B cell (primary cell): Measurements from ENCODE around the gene UBAC2. TPM values are rescaled to one million over a fixed set of nuclear protein-coding genes. Genes with fewer than 3 reads are reported as not detected.

Experiments
- ATAC-seq: fragments of 200-7000 bp; cut with Tn5 transposase; one replicate; pipeline ENCODE4 v1.10.0; 2021; ENCODE audit warnings: low read depth, mild to moderate bottlenecking, moderate number of reproducible peaks, moderate library complexity
- CTCF ChIA-PET: fragments of 350-600 bp; sonication (Branson Sonifier 250); formaldehyde crosslinking; loops from one replicate; lab custom pipeline; 2021; ENCODE audit warnings: antibody characterized with exemption, inconsistent platforms; lab: Charles Lee
- POLR2A ChIA-PET: fragments of 350-600 bp; sonication (Branson Sonifier 250); formaldehyde crosslinking; loops from one replicate; lab custom pipeline; 2021; ENCODE audit warnings: antibody characterized with exemption; lab: Charles Lee
- DNase-seq: peaks from one replicate; pipeline ENCODE4 v3.0.0; 2013
- H2AFZ ChIP-seq: 2 replicates; pipeline ENCODE4 v1.6.1; 2012; ENCODE audit warnings: mild to moderate bottlenecking, low read depth, low read length; ENCODE audit not compliant: insufficient read depth, poor library complexity, severe bottlenecking
- H3K27ac ChIP-seq, 2 donors: 1 replicate in 1 of 2; 2 replicates in 1 of 2; pipeline ENCODE4 v1.5.1; 2012 to 2013; ENCODE audit warnings: low read length in 2 of 2, mild to moderate bottlenecking in 2 of 2, moderate library complexity in 1 of 2
- H3K27me3 ChIP-seq, 4 experiments: fragments of 200-600 bp in 1 of 4; sonication (generic) in 1 of 4; replicated peaks in 1 of 4; 1 replicate in 2 of 4; 2 replicates in 2 of 4; pipeline versions ENCODE4 v1.6.1 to v1.7.0; 2013 to 2016; ENCODE audit warnings: low read length in 3 of 4, mild to moderate bottlenecking in 2 of 4, mixed read lengths in 1 of 4, moderate library complexity in 1 of 4; ENCODE audit not compliant: insufficient read depth in 4 of 4, control insufficient read depth in 3 of 4; ENCODE audit errors: control extremely low read depth in 1 of 4
- H3K36me3 ChIP-seq, 2 experiments: replicated peaks in 1 of 2; 1 replicate in 1 of 2; 2 replicates in 1 of 2; pipeline versions ENCODE4 v1.6.1 to v1.7.1; 2013; ENCODE audit warnings: low read length in 1 of 2; ENCODE audit not compliant: insufficient read depth in 2 of 2, control insufficient read depth in 1 of 2; ENCODE audit errors: control extremely low read depth in 1 of 2, extremely low read depth in 1 of 2
- H3K4me1 ChIP-seq, 2 donors: fragments of 200-600 bp in 1 of 2; sonication (generic) in 1 of 2; 1 replicate in 1 of 2; 2 replicates in 1 of 2; pipeline versions ENCODE4 v1.5.1 to v1.6.1; 2013 to 2017; ENCODE audit warnings: low read length in 2 of 2; ENCODE audit not compliant: control insufficient read depth in 2 of 2, insufficient read depth in 2 of 2
- H3K4me2 ChIP-seq: replicated peaks from 2 replicates; pipeline ENCODE3; 2012; ENCODE audit warnings: mild to moderate bottlenecking, low read depth, low read length; ENCODE audit not compliant: poor library complexity, severe bottlenecking
- H3K4me3 ChIP-seq, 5 experiments: fragments of 200-600 bp in 1 of 5; sonication (generic) in 1 of 5; 1 replicate in 3 of 5; 2 replicates in 2 of 5; pipeline versions ENCODE4 v1.5.1 to v1.7.0; 2011 to 2016; ENCODE audit warnings: low read length in 4 of 5, mild to moderate bottlenecking in 4 of 5, low read depth in 2 of 5, control low read depth in 1 of 5, moderate library complexity in 1 of 5; ENCODE audit not compliant: insufficient read depth in 1 of 5; ENCODE audit errors: control extremely low read depth in 1 of 5, extremely low read depth in 1 of 5
- H3K79me2 ChIP-seq: fragments of 200-600 bp; sonication (generic); one replicate; pipeline ENCODE4 v1.6.0; 2016; ENCODE audit warnings: low read length; ENCODE audit not compliant: control insufficient read depth, insufficient read depth
- H3K9ac ChIP-seq: fragments of 200-600 bp; sonication (generic); 2 replicates; pipeline ENCODE4 v1.6.1; 2017; ENCODE audit warnings: mild to moderate bottlenecking, low read length, moderate library complexity
- H3K9me3 ChIP-seq, 3 donors: one replicate each; pipeline versions ENCODE4 v1.6.1 to v1.7.1; 2013; ENCODE audit warnings: low read length in 2 of 3; ENCODE audit not compliant: control insufficient read depth in 2 of 3, insufficient read depth in 1 of 3; ENCODE audit errors: control extremely low read depth in 1 of 3
- H4K20me1 ChIP-seq: 2 replicates; pipeline ENCODE4 v1.6.0; 2012; ENCODE audit warnings: mild to moderate bottlenecking, low read length; ENCODE audit not compliant: insufficient read depth, control insufficient read depth, poor library complexity, severe bottlenecking
- H3K27ac Mint-ChIP-seq: one replicate; pipeline ENCODE4 v1.8.0; 2021; ENCODE audit warnings: mixed read lengths
- H3K27me3 Mint-ChIP-seq: one replicate; pipeline ENCODE4 v1.8.0; 2021; ENCODE audit warnings: mixed read lengths
- H3K4me1 Mint-ChIP-seq: one replicate; pipeline ENCODE4 v1.8.0; 2021; ENCODE audit warnings: mixed read lengths
- H3K4me3 Mint-ChIP-seq: one replicate; pipeline ENCODE4 v1.8.0; 2021; ENCODE audit warnings: mixed read lengths
- H3K9me3 Mint-ChIP-seq: one replicate; pipeline ENCODE4 v1.8.0; 2022; ENCODE audit warnings: mixed read lengths; ENCODE audit not compliant: insufficient read depth
- EZH2 ChIP-seq: IDR thresholded peaks from 2 replicates; pipeline ENCODE4 v1.6.1; 2012; ENCODE audit warnings: borderline replicate concordance, low read depth, mild to moderate bottlenecking, moderate library complexity, low read length; ENCODE audit not compliant: insufficient read depth, poor library complexity, severe bottlenecking
- WGBS: methylation state at CpG from one replicate; pipeline ENCODE4 v1.1.5; 2013; ENCODE audit warnings: missing lambda C conversion rate; ENCODE audit not compliant: insufficient coverage; 5-methylcytosine and 5-hydroxymethylcytosine counted together
- intact Hi-C: fragments of 100-400 bp; cut with micrococcal nuclease; formaldehyde crosslinking; loops from one replicate; pipeline ENCODE4 v1.10.0; 2022
- polyA plus RNA-seq: library from polyadenylated mRNA; depleted of rRNA; stranded (reverse); fragments of >200 nt; gene quantifications from 2 replicates; pipeline ENCODE4 v1.2.3, GENCODE V29; 2012
- total RNA-seq, 2 donors: library from RNA; stranded (reverse); fragments of 120-200 nt in 1 of 2; gene quantifications; 1 replicate in 1 of 2; 2 replicates in 1 of 2; pipeline versions ENCODE4 v1.2.3 to v1.2.4, GENCODE V29; 2013 to 2022
- TF ChIP-seq, protein P1 (sequence below): fragments of 200-600 bp; IDR thresholded peaks from one replicate; pipeline ENCODE4 v1.8.0; 2022; ENCODE audit warnings: antibody characterized with exemption, mild to moderate bottlenecking

Gene UBAC2
- total and polyA plus RNA-seq, 2 donors (not counting 1 experiment from before 2014, with no cell fraction given): 56.3 to 60.8 TPM

DNA sequence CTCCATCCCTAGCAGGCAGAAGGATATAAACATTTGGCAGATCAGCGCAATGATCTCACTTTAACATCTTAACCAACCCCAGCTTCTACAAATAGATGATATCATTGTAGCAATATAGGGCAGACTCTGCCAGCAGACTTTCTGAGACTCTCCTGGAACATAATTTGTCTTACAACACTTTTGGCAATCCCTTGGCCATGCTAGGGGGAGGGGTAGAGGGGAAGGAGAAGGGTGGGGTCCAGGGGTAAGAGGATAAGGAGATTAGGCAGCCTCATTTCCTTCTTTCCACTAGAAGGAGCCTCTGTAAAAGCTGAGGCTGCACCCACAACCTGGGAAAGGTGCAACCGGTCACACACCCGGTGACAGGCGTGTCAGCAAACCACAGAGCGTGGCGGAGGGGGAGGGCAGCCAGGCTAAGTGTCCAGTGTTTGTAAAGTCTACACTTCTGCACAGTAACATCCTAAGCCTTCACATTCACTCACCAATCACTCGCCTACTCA is 8.7 kb upstream of the UBAC2 start:
- Histone ChIP-seq H4K20me1 (no peaks in the 10 kb centered on the region), H2AFZ (no peak overlapping the region), H3K4me3 (no peak overlapping the region), H3K27me3 (no peaks in the 10 kb centered on the region), H3K79me2 (no peaks in the 10 kb centered on the region), H3K4me2 (no peak overlapping the region), H3K27ac (no peak overlapping the region), H3K9ac (no peak overlapping the region), H3K4me1 (peaks cover 4 to 14% of the 10 kb centered on the region in 2 donors), H3K9me3 (no peaks in the 10 kb centered on the region), H3K36me3 (no peaks in the 10 kb centered on the region)
- ATAC-seq (no peak), DNase-seq (no peak)
- H3K4me1 Mint-ChIP-seq: peaks cover 21% of the 10 kb centered on the region
- no peak for TF ChIP-seq EZH2
- TF ChIP-seq, protein P1, sequence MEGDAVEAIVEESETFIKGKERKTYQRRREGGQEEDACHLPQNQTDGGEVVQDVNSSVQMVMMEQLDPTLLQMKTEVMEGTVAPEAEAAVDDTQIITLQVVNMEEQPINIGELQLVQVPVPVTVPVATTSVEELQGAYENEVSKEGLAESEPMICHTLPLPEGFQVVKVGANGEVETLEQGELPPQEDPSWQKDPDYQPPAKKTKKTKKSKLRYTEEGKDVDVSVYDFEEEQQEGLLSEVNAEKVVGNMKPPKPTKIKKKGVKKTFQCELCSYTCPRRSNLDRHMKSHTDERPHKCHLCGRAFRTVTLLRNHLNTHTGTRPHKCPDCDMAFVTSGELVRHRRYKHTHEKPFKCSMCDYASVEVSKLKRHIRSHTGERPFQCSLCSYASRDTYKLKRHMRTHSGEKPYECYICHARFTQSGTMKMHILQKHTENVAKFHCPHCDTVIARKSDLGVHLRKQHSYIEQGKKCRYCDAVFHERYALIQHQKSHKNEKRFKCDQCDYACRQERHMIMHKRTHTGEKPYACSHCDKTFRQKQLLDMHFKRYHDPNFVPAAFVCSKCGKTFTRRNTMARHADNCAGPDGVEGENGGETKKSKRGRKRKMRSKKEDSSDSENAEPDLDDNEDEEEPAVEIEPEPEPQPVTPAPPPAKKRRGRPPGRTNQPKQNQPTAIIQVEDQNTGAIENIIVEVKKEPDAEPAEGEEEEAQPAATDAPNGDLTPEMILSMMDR: no peak
- 90% methylated on average over 2 of the region's 7 CpGs for WGBS
- no peaks in the 10 kb centered on the region for H3K27me3 Mint-ChIP-seq
- ChIA-PET POLR2A (no interaction called here), CTCF (interaction anchor here (4.2 kb wide), 1 partner anchor 15 kb away, joined by 24 read pairs; no protein-coding TSS in a partner anchor)
- intact Hi-C loops: no loop called here
- H3K27ac Mint-ChIP-seq: no peak overlapping the region
- H3K4me3 Mint-ChIP-seq: no peak overlapping the region
- H3K9me3 Mint-ChIP-seq: no peaks in the 10 kb centered on the region

DNA sequence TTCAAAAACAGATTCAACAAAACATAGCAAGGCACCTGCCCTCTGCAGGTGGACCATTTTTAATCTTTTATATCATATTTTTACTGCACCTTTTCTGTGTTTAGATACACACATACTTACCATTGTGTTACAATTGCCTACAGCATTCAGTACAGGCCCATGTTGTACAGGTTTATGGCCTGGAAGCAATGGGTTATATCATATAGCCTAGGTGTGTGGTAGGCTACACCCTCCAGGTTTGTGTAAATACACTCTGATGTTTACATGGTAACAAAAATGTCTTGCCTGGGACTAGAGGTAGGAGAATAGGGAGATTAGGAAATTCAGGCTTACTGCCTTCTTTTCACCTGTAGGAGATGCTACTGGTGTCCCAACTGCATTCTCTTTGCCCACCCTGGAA is 8.2 kb upstream of the UBAC2 start:
- no peaks in the 10 kb centered on the region for H3K27me3 Mint-ChIP-seq
- H2AFZ ChIP-seq: no peak overlapping the region
- no peak for ATAC-seq
- TF ChIP-seq, protein P1: no peak
- no peak for TF ChIP-seq EZH2
- no peaks in the 10 kb centered on the region for H3K9me3 Mint-ChIP-seq
- H3K4me3 Mint-ChIP-seq: no peak overlapping the region
- H3K4me1 ChIP-seq: peaks cover 4 to 14% of the 10 kb centered on the region in 2 donors
- no peak overlapping the region for H3K9ac ChIP-seq
- H3K27ac Mint-ChIP-seq: no peak overlapping the region
- H3K9me3 ChIP-seq: no peaks in the 10 kb centered on the region
- DNase-seq: no peak
- H3K27ac ChIP-seq: no peak overlapping the region
- intact Hi-C loops: no loop called here
- H3K79me2 ChIP-seq: no peaks in the 10 kb centered on the region
- H3K36me3 ChIP-seq: no peaks in the 10 kb centered on the region
- ChIA-PET POLR2A (no interaction called here), CTCF (interaction anchor here (1.3 to 4.2 kb wide), 3 partner anchors 14 to 74 kb away, joined by 4 to 24 read pairs (median 19); no protein-coding TSS in a partner anchor)
- H3K4me1 Mint-ChIP-seq: peaks cover 22% of the 10 kb centered on the region
- no peak overlapping the region for H3K4me3 ChIP-seq
- H4K20me1 ChIP-seq: no peaks in the 10 kb centered on the region
- no peaks in the 10 kb centered on the region for H3K27me3 ChIP-seq
- no peak overlapping the region for H3K4me2 ChIP-seq
